Liver (tissue), 3 donors: ENCODE measurements around the gene P2RY14.

Experiments used
- EGR1 ChIP-seq, 2 donors: IDR thresholded peaks; 2 replicates each; pipeline ENCODE4 v1.6.1; 2016 to 2018; ENCODE audit warnings: antibody characterized with exemption in 2 of 2, low read depth in 2 of 2
- FOXA1 ChIP-seq: IDR thresholded peaks from 2 replicates; pipeline ENCODE4 v1.6.1; 2016; ENCODE audit warnings: antibody characterized with exemption
- GABPA ChIP-seq, 2 donors: IDR thresholded peaks in 1 of 2; conservative IDR thresholded peaks in 1 of 2; 2 replicates each; pipeline ENCODE4 v1.6.1; 2016; ENCODE audit warnings: antibody characterized with exemption in 2 of 2, mild to moderate bottlenecking in 1 of 2, moderate library complexity in 1 of 2
- NR2F2 ChIP-seq: IDR thresholded peaks from 2 replicates; pipeline ENCODE4 v1.6.1; 2016; ENCODE audit warnings: antibody characterized with exemption
- RAD21 ChIP-seq, 2 donors: IDR thresholded peaks; 2 replicates each; pipeline ENCODE4 v1.6.1; 2016; ENCODE audit warnings: antibody characterized with exemption in 2 of 2, mild to moderate bottlenecking in 2 of 2
- REST ChIP-seq: IDR thresholded peaks from 2 replicates; pipeline ENCODE4 v1.6.1; 2016; ENCODE audit warnings: antibody characterized with exemption, mild to moderate bottlenecking
- RXRA ChIP-seq, 2 donors: IDR thresholded peaks; 2 replicates each; pipeline ENCODE4 v1.6.1; 2017 to 2018; ENCODE audit warnings: antibody characterized with exemption in 2 of 2, mild to moderate bottlenecking in 1 of 2
- SP1 ChIP-seq: IDR thresholded peaks from 2 replicates; pipeline ENCODE4 v1.6.1; 2018; ENCODE audit warnings: antibody characterized with exemption, mild to moderate bottlenecking
- TAF1 ChIP-seq: conservative IDR thresholded peaks from 2 replicates; pipeline ENCODE4 v1.6.1; 2016; ENCODE audit warnings: antibody characterized with exemption, mild to moderate bottlenecking
- YY1 ChIP-seq: IDR thresholded peaks from 2 replicates; pipeline ENCODE4 v1.6.1; 2016; ENCODE audit warnings: antibody characterized with exemption, mild to moderate bottlenecking
- ZBTB33 ChIP-seq: IDR thresholded peaks from 2 replicates; pipeline ENCODE4 v1.6.1; 2016; ENCODE audit warnings: antibody characterized with exemption
- TF ChIP-seq, protein P1 (sequence below): fragments of 150-350 bp; IDR thresholded peaks from 2 replicates; pipeline ENCODE4 v1.5.1; 2017; ENCODE audit warnings: improper control_type of control experiment, low read depth, low read length; ENCODE audit not compliant: missing input control
- TF ChIP-seq, protein P2 (sequence below): IDR thresholded peaks from 2 replicates; pipeline ENCODE4 v1.6.1; 2016; ENCODE audit warnings: antibody characterized with exemption
- TF ChIP-seq, protein P3 (sequence below): IDR thresholded peaks from 2 replicates; pipeline ENCODE4 v1.6.1; 2016; ENCODE audit warnings: antibody characterized with exemption
- donor health status: healthy.
- donor health status: healthy.

GRCh38 chr3:151283907-151284461 lies 5.6 kb upstream of the P2RY14 start:
- TF ChIP-seq RAD21 (IDR thresholded peaks at IDR 0.05) (no peak), YY1 (no peak), REST (no peak), TAF1 (no peak), ZBTB33 (no peak), GABPA (IDR thresholded peaks at IDR 0.05 in 1 of 2, conservative IDR thresholded peaks at IDR 0.05 in 1 of 2) (no peak), SP1 (no peak), EGR1 (IDR thresholded peaks at IDR 0.05; ENCODE audit: low read depth in 2 of 2) (no peak), NR2F2 (no peak), FOXA1 (no peak), RXRA (IDR thresholded peaks at IDR 0.05) (peak; percentile 9 to 13)
- TF ChIP-seq, protein P1, sequence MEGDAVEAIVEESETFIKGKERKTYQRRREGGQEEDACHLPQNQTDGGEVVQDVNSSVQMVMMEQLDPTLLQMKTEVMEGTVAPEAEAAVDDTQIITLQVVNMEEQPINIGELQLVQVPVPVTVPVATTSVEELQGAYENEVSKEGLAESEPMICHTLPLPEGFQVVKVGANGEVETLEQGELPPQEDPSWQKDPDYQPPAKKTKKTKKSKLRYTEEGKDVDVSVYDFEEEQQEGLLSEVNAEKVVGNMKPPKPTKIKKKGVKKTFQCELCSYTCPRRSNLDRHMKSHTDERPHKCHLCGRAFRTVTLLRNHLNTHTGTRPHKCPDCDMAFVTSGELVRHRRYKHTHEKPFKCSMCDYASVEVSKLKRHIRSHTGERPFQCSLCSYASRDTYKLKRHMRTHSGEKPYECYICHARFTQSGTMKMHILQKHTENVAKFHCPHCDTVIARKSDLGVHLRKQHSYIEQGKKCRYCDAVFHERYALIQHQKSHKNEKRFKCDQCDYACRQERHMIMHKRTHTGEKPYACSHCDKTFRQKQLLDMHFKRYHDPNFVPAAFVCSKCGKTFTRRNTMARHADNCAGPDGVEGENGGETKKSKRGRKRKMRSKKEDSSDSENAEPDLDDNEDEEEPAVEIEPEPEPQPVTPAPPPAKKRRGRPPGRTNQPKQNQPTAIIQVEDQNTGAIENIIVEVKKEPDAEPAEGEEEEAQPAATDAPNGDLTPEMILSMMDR = no peak
- TF ChIP-seq, protein P2, sequence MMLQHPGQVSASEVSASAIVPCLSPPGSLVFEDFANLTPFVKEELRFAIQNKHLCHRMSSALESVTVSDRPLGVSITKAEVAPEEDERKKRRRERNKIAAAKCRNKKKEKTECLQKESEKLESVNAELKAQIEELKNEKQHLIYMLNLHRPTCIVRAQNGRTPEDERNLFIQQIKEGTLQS = no peak
- TF ChIP-seq, protein P3, sequence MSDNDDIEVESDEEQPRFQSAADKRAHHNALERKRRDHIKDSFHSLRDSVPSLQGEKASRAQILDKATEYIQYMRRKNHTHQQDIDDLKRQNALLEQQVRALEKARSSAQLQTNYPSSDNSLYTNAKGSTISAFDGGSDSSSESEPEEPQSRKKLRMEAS = no peak
